ENCODE results near the gene ENDOV.

DNA sequence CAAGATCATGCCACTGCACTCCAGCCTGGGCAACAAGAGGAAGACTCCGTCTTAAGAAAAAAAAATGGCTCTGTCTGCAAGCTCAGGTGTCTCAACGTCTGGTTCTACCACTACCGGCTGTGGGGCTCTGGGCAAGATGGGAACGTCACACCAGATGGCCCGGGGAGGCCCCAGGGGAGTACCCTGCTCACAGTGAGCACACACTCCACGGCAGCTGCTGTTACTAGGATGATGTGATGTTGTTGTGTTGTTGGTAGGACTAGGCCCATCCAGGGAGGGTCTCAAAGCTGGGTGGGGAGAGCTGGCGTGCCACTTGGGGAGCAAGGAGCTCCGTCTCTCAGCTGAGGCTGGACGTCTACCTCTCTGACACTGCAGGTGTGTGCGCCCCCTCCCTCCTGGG, 70.9 kb downstream of the ENDOV start:
- TF ChIP-seq, protein P1, sequence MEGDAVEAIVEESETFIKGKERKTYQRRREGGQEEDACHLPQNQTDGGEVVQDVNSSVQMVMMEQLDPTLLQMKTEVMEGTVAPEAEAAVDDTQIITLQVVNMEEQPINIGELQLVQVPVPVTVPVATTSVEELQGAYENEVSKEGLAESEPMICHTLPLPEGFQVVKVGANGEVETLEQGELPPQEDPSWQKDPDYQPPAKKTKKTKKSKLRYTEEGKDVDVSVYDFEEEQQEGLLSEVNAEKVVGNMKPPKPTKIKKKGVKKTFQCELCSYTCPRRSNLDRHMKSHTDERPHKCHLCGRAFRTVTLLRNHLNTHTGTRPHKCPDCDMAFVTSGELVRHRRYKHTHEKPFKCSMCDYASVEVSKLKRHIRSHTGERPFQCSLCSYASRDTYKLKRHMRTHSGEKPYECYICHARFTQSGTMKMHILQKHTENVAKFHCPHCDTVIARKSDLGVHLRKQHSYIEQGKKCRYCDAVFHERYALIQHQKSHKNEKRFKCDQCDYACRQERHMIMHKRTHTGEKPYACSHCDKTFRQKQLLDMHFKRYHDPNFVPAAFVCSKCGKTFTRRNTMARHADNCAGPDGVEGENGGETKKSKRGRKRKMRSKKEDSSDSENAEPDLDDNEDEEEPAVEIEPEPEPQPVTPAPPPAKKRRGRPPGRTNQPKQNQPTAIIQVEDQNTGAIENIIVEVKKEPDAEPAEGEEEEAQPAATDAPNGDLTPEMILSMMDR (IDR thresholded peaks at IDR 0.05; ENCODE audit: borderline replicate concordance, extremely low read depth, low read length, poor library complexity, severe bottlenecking), result no peak
- no peak for TF ChIP-seq EZH2 (IDR thresholded peaks at IDR 0.05; ENCODE audit: borderline replicate concordance, low read depth, low read length, severe bottlenecking)

Measured in DND-41 (cell line).